ENCODE results near the gene URI1. TPM values are rescaled to one million over a fixed set of nuclear protein-coding genes. Genes with fewer than 3 reads are reported as not detected.

Gene URI1
- total and polyA plus RNA-seq, 10 donors = 23.8 to 64.6 (median 52.4) TPM

GRCh38 chr19:29999490-29999889 is 57.5 kb downstream of the URI1 start:
- H3K27me3 ChIP-seq (replicated peaks in 1 of 7) = no peaks in the 10 kb centered on the region
- peaks cover 0 to 18% (median 1%) of the 10 kb centered on the region in 6 donors for H3K36me3 ChIP-seq
- TF ChIP-seq POLR2AphosphoS5 (IDR thresholded peaks at IDR 0.05) = no peak
- no peak for TF ChIP-seq CTCF (IDR thresholded peaks at IDR 0.05 in 8 of 11, conservative IDR thresholded peaks at IDR 0.05 in 3 of 11)
- no peak for TF ChIP-seq POLR2A (IDR thresholded peaks at IDR 0.05)
- intact Hi-C loops (cut with DNase I; ENCODE audit: low total_unique reads) = no loop called here
- 87 to 91% (median 88%) methylated on average over 3 of the region's 3 CpGs for WGBS, 5 donors
- no peak overlapping the region for H3K27ac ChIP-seq
- no peak for DNase-seq
- no peak overlapping the region for H3K4me3 ChIP-seq
- peaks cover 0 to 39% (median 16%) of the 10 kb centered on the region in 8 donors for H3K9me3 ChIP-seq
- peaks cover 0 to 21% (median 2%) of the 10 kb centered on the region in 6 donors for H3K4me1 ChIP-seq

GRCh38 chr19:30000862-30001261 is 58.8 kb downstream of the URI1 start:
- peaks cover 0 to 33% (median 2%) of the 10 kb centered on the region in 6 donors for H3K4me1 ChIP-seq
- H3K27me3 ChIP-seq (replicated peaks in 1 of 7) = no peaks in the 10 kb centered on the region
- DNase-seq = no peak
- 97 to 100% (median 100%) methylated on average over 1 of the region's 1 CpG for WGBS, 5 donors
- TF ChIP-seq POLR2AphosphoS5 (IDR thresholded peaks at IDR 0.05) (no peak), POLR2A (IDR thresholded peaks at IDR 0.05) (no peak), CTCF (IDR thresholded peaks at IDR 0.05 in 8 of 11, conservative IDR thresholded peaks at IDR 0.05 in 3 of 11) (no peak)
- H3K4me3 ChIP-seq = no peak overlapping the region
- H3K9me3 ChIP-seq = peaks cover 0 to 31% (median 12%) of the 10 kb centered on the region in 8 donors
- no peak overlapping the region for H3K27ac ChIP-seq
- intact Hi-C loops (cut with DNase I; ENCODE audit: low total_unique reads) = no loop called here
- H3K36me3 ChIP-seq = peaks cover 0 to 12% (median 0%) of the 10 kb centered on the region in 6 donors

- 89 to 95% (median 93%) methylated on average over 3 of the region's 3 CpGs for WGBS, 5 donors
- H3K36me3 ChIP-seq = peaks cover 0 to 12% (median 0%) of the 10 kb centered on the region in 6 donors
- peaks cover 0 to 27% (median 9%) of the 10 kb centered on the region in 8 donors for H3K9me3 ChIP-seq
- H3K4me3 ChIP-seq = no peak overlapping the region
- no peak for DNase-seq
- H3K27ac ChIP-seq = no peak overlapping the region
- peaks cover 0 to 38% (median 2%) of the 10 kb centered on the region in 6 donors for H3K4me1 ChIP-seq
- H3K27me3 ChIP-seq (replicated peaks in 1 of 7) = no peaks in the 10 kb centered on the region
- TF ChIP-seq POLR2A (IDR thresholded peaks at IDR 0.05) (no peak), POLR2AphosphoS5 (IDR thresholded peaks at IDR 0.05) (no peak), CTCF (IDR thresholded peaks at IDR 0.05 in 8 of 11, conservative IDR thresholded peaks at IDR 0.05 in 3 of 11) (no peak)
- intact Hi-C loops (cut with DNase I; ENCODE audit: low total_unique reads) = no loop called here
Measured at GRCh38 chr19:30001301-30001700, 59.3 kb downstream of the URI1 start.

GRCh38 chr19:30001791-30002190 is 59.8 kb downstream of the URI1 start:
- no peak for DNase-seq
- H3K27ac ChIP-seq = no peak overlapping the region
- intact Hi-C loops (cut with DNase I; ENCODE audit: low total_unique reads) = no loop called here
- peaks cover 0 to 22% (median 6%) of the 10 kb centered on the region in 8 donors for H3K9me3 ChIP-seq
- H3K27me3 ChIP-seq (replicated peaks in 1 of 7) = no peaks in the 10 kb centered on the region
- peaks cover 0 to 43% (median 2%) of the 10 kb centered on the region in 6 donors for H3K4me1 ChIP-seq
- 58 to 71% (median 63%) methylated on average over 4 of the region's 4 CpGs for WGBS, 5 donors
- TF ChIP-seq POLR2A (IDR thresholded peaks at IDR 0.05) = no peak
- peak in 4 of 11 experiments; percentile 7 to 18 (median 9) for TF ChIP-seq CTCF (IDR thresholded peaks at IDR 0.05 in 8 of 11, conservative IDR thresholded peaks at IDR 0.05 in 3 of 11)
- no peak overlapping the region for H3K4me3 ChIP-seq
- H3K36me3 ChIP-seq = peaks cover 0 to 16% (median 0%) of the 10 kb centered on the region in 6 donors

Data from spleen (tissue), 11 donors.